AML-193 (cell line): ENCODE results near the gene TFPT.

Source experiments
- DNase-seq, 2 experiments: peaks; one replicate each; lab custom pipeline; 2025; lab: John Stamatoyannopoulos, UW

Gene TFPT, protein sequence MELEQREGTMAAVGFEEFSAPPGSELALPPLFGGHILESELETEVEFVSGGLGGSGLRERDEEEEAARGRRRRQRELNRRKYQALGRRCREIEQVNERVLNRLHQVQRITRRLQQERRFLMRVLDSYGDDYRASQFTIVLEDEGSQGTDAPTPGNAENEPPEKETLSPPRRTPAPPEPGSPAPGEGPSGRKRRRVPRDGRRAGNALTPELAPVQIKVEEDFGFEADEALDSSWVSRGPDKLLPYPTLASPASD

DNA sequence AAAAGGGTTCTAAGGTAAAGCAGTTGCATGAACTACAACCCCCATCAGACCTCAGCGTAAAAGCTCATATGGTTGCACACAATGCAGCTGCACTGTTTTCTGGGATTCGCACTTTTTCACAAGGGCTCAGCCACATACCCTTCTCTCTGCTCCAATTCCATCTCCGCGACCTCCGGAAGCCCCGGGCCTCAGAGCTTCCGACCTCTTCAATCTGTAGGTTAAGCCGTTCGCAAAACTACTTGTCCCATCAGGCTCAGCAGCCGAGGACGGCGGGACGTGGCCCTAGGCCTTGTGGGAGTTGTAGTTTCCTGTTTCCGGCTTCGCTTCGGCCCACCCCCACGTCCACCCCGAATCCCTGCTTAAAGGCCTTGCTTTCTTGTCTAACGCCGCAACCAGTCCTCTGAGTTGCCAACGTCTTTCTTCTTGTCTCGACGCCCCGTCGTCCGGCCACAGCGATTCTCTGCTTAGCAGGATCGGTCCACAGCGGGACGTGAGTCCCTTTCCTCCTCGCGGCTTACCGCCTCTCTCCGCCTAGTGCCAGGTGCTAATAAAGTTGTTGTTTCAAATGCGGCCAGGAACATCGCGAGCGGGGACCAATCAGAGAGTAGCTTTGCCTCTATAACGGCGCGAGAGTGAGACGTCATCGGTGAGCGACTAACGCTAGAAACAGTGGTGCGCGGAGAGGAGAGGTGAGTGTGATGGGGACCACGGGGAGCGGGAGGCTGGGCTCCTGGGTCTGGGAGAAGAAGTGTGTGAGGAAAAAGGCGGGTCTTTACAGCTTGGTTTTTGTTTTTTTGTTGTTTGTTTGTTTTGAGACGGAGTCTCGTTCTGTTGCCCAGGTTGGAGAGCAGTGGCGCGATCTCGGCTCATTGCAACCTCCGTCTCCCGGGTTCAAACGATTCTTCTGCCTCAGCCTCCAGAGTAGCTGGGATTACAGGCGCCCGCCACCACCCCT is at the start of gene TFPT, which contains the start of gene PRPF31:
TFPT (minus strand) TSS at position 549 of the 955 bp plus-strand sequence; CDS start at position 161, 388 bp downstream.
PRPF31 (plus strand) TSS at position 646 of the 955 bp plus-strand sequence. CDS start 2,525 bp downstream, outside the sequence.
- DNase-seq: peak; percentile 91 to 96

DNA sequence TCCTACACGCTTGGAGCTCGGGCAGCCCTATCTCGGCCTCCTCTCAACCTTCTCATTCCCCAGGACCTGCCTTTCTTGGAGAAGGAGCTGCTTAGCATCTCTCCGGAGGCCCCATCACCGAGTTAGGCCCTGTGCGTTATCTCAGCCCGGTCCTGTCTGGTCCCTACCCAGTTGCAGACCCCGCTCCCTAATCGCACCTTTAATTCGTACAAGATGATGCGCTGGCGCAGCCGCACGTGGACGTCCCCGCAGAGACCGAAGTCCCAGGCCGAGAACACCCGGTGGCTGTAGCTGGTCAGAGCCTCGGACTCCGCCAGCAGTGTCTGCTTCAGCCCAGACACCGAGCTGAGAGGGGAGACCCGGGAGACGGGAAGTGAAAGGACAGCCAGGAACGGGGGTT is 49.8 kb upstream of the TFPT start:
- DNase-seq: no peak

DNA sequence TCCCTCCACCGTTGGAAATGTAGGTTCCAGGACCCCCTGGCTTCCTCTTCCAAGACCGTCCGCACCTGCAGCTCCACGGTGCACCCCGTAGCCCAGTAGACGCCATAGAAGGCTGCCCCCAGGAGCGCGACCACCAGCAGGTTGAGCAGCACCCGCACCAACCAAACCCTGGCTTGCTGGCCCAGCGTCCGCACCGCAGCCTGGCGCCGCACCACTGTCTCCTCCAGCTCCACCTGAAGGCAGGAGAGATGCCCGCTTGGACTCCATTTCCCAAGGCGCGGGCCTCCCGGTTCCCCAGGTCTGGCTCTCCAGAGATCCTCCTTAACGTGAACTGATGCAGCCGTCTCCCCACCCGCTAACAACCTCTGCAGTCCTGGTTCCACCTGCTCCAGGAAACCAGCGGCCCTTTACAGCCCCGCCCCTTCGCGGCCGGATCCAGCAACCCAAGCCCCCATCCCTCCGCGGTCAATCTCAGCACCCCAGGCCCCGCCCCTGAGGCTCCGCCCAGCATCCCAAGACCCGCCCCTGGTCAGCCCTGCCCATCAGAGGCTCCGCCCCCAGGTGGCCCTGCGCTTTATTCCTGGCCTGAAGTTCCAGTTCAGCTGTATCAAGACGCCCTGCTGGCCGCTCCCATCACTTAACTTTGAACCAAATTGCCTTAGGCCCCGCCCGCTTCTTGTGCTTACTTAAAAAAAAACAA is 49.1 kb upstream of the TFPT start:
- DNase-seq: no peak

DNA sequence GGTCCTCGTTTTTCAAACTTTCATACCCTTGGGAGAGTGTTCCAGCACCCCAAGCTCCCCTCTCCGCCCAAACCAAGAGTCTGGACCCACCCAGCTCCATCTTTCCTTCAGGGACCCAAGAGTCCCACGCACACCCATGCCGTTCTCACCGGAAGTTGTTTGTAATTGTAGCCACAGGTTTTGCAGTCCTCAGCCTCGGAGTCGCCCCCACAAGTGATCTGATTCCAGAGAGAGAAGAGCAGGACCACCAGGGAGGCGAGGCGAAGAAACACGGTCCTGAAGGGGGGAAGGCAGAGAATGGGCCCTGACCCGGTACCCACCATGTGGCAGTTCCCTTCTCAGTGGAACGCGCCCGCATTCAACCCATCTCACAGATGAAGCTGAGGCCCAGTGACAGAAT is 47.4 kb upstream of the TFPT start:
- DNase-seq: no peak

DNA sequence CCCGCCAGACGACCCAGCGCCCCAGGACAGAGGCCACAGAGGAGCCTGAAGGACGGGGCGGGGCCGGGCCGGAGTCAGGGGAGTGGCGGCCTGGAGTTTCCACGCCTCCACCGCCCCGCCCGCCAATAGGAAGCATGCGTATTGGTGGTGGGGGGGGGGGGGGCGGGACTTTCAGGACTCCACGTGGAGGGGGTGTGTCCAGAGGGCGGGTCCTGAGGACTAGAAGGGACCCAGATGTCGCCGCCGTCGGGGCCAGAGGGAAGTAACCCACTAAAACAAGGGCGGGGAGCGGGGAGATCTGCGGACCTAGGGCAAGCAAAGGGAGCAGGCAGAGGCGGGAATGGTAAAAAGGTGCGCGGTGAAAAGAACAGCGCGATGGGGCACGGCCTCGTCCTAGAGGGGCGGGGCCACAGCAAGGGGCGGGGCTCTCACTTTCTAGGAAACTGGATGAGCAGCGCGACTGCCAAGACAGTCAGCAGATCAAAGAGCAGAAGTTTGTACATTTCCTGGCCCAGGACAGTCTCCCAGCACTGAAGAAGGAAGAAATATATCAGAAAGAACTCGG is 46.9 kb upstream of the TFPT start:
- peak; percentile 79 to 82 for DNase-seq

DNA sequence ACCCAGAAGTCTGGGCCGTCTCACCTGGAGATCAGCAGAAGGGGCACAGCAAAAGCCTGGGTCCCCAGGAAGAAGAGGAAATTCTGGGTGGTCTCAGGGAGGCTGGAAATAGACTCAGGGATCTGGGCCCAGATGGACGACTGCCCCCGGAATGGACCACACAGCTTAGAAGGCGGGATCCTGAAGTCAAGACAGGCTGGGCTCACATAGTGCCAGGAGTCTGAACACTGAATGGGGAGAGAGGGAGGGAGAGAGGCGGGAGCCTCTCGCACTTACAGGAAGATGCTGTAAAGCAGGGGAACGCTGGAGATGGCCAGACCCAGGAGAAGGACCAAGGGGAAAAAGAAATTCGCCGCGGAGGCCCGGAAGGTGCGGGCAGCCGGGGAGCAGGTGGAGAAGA is 45.4 kb upstream of the TFPT start:
- no peak for DNase-seq

DNA sequence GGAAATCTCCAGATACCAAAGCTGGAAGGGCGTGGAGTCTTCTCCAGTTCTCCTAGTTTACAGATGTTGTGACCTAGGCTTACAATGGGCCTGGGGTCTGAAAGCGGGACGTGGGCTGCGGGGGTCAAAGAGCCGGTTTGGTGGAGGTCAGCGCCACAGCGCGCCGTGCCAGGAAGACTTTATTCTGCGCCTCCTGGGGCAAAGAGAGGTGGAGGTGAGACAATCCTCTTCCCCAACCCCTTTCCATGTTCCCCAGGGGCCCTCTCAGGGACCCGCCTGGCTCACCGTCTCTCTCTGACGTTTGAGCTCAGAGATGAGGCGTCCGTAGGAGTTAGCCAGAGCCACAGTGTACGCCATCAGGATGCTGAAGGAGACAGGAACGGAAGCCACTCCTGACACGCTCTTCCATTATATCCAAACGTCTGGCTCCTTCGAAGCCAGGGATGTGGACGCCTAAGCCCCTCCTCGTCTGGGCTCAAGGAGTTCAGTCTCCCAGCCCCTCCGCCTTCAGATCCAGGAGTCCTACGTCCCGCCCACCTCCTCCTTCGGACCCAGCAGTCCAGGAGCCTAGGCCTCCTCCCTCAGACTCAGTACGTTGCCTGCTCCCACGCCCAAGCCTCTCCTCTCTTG is 44.8 kb upstream of the TFPT start:
- no peak for DNase-seq

DNA sequence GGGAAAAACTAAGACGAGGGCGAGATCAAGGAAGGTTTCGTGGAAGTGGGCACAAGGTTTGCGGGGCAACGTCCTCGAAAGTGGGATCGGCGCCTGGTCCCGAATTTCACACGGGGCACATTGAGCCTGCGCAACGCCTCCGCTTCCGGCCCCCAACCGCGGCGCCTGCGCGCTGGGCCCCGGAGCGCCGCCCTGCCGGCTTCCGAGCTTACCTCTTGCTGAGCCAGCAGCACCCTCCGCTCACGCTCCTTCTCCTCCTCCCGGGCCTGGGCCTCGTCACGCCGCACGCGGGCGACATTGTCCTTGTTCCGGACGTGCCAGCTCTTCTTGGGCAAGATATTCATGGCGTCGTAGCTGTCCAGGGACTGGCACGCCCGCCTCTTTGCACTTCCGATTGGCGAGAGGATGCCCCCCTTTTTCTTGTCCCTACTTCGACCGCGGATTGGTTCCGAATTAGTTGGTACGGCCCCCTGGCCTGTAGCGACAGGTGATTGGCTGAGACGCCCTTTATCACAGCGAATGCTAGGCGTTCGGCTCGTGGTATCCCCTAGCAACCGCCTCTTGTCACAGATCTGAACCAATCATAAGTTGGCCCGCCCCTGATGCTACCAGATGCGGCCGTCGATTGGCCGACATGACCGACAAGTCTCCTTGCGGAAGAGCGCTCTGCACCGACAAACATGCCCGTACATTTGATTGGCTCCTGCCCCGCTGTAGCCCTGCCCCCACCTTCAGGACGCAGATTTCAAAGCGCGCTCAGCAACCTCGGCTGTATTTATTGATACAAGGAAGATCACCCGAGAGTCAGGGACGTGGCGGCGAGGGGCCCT is 44.1 kb upstream of the TFPT start, which contains the start of gene LENG1:
LENG1 (minus strand) TSS at position 370 of the 830 bp plus-strand sequence; CDS start at position 344, 26 bp downstream.
- DNase-seq: peak; percentile 99 to 100

DNA sequence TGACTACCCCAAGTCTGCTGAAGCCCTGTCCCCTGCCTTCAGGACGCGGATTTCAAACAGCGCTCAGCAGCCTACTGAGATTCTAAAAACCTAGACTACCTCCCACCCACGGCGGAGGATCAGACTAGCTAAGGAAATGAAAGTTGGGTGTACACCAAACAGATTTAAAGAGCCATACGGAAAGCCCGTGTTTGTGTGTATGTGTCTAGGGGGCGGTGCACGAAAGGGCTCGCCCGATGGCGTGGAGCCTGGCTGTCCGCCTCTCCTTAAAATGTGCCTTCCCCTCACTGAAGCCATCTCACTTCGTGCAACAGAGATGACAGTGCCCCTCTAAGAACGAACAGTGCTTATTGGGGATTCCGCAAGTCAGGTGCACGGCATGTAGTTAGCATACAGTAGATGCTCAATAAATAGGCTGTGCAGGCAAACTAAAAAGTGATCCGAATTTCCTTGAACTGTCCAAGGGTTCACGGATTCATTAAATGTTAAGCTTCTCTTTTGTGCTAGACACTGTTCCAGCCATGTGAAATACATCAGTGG is 43.4 kb upstream of the TFPT start:
- peak in 1 of 2 experiments; percentile 38 for DNase-seq

DNA sequence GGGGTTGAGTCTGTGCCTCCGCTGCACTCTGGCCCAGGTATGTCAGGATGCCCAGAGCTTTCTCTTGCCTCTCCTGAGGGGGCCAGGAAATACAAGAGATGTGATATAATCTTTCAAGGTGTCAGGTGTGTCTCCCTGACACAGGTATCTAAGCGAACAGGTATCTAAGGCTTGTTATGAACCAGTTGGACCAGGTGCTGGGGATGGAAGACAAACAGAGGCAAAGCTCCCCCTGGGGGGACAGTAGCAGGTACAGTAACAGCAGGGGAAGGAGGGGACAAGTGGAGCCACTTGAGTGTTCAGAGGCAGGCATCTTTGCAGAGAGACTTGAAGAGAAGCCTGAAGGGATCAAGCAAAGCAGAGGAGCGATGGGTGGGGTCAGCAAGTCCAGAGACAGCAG is 41.5 kb upstream of the TFPT start:
- DNase-seq: no peak

DNA sequence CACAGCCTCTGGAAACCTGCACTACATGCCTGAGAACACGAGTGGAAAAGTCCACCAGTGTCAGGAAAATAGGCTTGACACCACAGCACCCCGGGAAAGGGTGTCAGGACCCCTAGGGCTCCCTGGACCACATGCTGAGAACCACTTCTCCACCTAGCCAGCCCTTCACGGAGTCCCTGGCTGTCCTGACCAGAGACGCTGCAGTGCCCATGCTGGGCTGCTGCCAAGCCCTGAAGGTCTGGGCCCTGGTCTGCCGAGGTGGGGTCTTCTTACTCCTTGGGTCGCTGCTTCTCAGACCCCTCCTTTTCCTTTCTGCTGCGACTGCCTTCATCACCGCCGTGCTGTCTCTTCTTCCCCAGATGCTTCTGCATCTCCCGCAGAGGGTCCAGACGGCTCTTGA is 41.0 kb upstream of the TFPT start:
- no peak for DNase-seq

DNA sequence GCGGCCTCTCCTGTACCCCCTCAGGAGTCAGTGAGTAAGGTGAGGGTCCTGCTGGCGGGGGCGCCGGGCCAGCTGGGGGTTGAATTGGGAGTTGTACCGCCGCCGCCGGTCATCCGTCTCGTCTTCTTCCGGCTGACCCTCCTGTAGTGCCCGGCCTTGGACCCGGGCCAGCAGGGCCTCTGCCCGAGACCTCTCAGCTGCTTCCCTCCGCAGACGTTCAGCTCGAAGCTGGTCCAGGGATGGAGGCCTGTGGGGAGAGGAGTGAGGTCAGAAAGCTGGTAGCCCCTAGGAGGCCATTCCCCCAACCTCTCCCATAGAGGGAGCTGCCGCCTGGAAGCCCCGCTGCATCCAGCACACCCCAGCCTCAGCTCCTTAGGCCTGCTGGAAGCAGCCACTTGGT is 40.2 kb upstream of the TFPT start:
- DNase-seq: no peak

DNA sequence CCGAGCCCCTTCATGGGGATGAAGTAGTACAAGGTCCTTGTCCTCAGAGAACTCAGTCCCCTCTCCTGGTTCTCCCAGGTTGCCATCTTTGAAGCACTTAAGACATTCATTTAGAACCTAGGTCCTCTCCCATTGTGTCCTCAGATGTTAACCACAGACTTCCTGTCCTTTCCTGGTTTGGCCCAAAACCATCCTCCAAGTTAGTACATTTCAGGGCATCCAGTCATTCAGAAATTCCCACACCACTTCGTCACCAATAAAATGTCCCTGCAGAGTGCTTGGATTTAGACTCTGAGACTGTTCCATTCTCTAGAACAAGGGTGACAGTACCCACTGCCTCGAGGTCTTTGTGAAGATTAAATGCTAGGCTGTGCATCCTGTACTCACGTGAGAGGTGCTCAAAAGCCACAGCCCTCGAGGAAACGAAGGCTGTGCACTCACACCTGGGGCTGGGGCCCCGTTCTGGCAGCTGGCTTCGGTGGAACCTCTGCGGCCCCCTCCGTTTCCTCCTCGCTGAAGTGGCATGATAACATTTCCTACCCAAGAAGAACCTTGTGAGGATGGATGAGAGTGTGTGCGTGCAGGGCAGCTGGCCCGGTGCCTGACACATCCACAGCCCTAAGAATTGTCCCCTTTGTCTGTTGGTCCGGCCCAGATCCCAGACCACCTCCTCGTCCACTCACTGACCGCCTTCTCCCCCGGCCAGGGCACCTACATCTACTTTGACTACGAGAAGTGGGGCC is 39.3 kb upstream of the TFPT start:
- DNase-seq: no peak

DNA sequence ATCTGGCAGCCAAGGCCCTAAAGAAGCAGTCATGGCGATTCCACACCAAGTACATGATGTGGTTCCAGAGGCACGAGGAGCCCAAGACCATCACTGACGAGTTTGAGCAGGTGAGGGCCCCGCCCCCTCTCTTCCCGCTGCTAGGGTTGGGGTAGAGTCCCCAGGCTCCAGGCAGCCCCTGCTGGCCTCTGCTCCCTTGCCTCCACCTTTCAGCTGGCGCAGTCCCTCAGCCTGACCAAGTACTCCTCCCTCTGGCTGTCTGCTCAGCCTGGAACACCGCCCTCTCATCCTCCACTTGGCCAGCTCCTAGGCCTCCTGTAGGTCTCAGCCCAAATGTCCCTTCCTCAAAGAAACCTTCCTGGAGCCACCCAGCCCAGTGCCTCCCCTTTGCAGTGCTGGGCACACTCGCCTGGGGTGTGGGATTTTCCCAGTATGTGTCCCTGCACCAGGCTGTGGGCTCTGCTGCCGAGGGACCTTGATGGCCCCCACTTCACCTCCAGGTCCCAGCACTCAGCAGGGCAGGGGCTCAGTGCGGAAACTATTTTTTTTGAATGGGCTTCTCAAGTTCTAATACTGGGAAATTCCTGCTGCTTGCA is 38.4 kb upstream of the TFPT start:
- no peak for DNase-seq

DNA sequence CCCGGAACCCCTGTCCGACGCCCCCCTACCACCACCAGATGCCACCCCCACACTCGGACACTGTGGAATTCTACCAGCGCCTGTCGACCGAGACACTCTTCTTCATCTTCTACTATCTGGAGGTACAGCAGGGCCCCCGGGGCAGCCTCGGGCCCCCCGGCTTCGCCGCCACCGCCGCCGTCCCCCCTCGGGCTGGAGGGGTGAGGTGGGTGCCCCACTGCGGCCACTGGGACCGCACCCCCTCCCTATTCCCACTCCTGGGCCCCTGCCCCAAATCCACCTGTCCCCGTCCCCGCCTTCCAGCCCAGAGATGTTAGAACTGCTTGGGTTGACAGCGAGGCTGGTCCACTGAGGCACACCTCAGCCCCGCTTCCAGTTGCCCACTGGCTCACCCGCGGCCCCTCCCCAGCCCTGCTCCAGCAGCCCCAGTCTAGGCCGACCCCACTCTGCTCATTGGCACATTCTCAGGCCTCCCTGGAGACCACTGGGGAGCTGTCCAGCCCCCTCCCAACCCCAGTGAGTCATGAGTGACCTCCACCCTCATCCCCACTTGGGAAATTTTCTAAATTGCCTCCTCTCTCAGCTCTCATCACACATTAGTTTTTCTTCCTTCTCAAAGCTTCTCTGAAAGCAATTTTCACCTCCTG is 37.5 kb upstream of the TFPT start:
- DNase-seq: no peak

DNA sequence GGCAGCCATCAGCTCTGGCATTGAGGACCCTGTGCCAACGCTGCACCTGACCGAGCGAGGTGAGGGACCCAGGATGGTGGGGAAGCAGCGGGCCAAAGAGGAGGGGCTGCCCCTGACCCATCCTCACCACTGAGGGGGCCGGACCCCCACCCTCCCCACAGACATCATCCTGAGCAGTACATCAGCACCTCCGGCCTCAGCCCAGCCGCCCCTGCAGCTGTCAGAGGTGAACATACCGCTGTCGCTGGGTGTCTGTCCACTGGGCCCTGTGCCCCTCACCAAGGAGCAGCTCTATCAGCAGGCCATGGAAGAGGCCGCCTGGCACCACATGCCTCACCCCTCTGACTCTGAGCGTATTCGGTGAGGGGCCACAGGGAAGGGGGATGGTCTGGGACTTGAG is 36.8 kb upstream of the TFPT start:
- no peak for DNase-seq

DNA sequence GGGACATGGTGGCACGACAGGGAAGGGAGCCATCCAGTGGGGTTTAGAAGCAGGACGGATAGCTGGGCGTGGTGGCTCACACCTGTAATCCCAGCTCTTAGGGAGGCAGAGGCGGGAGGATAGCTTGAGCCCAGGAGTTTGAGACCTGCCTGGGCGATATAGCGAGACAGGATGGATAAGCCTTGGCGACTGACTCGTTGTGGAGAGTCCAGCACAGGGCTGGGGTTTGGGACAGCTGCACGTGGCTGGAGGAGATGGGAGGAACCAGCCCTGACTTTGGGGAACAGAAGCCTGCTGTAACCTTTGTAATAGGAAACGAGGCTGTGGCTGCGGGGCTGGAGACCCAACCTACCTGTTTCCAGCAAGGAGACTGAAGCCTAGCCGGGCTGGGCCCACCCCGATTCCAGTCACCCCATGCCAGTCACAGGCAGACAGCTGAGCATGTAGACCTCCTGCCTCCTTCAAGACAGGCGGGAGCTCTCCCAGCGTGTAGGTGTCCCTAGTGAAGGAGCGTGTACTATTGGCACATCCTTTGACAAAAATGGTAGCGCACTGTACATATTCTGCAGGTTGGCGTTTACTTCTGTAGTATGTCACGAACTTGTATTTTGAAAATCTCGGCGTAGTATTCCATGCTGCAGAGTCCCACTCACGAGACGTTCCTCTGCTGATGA is 36.0 kb upstream of the TFPT start:
- no peak for DNase-seq
